ENCODE data around the gene HESX1. TPM values are rescaled to one million over a fixed set of nuclear protein-coding genes. Genes with fewer than 3 reads are reported as not detected.

HESX1 gene
- total RNA-seq (2022) = 0.66 and 1.3 TPM in 2 replicates
- percentile 37 among the genes with signal in this experiment for Bru-seq, nascent RNA
- BruChase-seq, experiment 1, labeled RNA remaining after a 6-hour chase = percentile 36 among the genes with signal in this experiment
- percentile 38 among the genes with signal in this experiment for BruChase-seq, experiment 2, labeled RNA remaining after a 2-hour chase
- long read RNA-seq, partial matches to known transcripts = 1 of 2 reads
- long read RNA-seq, other reads (novel, unspliced or antisense) = 1 of 2 reads

DNA sequence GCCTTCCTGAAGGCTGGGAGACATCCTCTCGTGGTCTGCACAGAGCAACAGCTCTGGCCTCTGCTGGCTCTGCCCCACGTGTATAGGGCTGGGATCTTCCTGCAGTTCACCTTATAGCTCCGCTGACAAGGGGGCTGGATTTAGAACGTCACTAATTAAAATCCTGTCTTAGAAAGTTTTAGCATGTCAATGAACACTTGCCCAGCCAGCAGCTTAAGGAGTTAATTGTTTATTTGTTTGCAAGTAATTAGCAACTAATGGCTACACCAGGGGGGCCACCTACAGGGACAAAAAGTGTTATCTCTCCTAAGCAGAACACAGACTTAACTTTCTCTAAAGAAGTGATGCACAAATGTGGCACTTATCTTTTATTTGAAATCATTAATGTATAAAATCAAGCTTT lies at the start of gene HESX1:
TSS of gene HESX1 (minus strand) at position 84 of the 403 bp plus-strand sequence. CDS start at position 24, 60 bp downstream.
- POLR2A ChIA-PET = interaction anchor here (3.6 kb wide), 1 partner anchor 27 kb away, joined by 11 read pairs; the partner anchor contains the start of gene APPL1
- intact Hi-C loops (cut with micrococcal nuclease) = no loop called here
- Mint-ChIP-seq H3K4me1 (ENCODE audit: insufficient read depth, unreplicated experiment) (peaks cover 6% of the 10 kb centered on the region), H3K4me3 (ENCODE audit: unreplicated experiment) (no peak within 1 kb of the TSS), H3K9me3 (ENCODE audit: unreplicated experiment) (no peaks in the 10 kb centered on the region), H3K27ac (ENCODE audit: low read depth, unreplicated experiment) (no peak within 1 kb of the TSS), H3K36me3 (ENCODE audit: insufficient read depth, unreplicated experiment) (no peaks in the 10 kb centered on the region), H3K27me3 (ENCODE audit: insufficient read depth, unreplicated experiment) (no peaks in the 10 kb centered on the region)
- DNase-seq (ENCODE audit: unreplicated experiment) = no peak
- CTCF ChIA-PET = interaction anchor here (0.6 to 1.1 kb wide), 6 partner anchors 9 to 103 kb away, joined by 3 to 5 read pairs (median 4); no protein-coding TSS in a partner anchor
- no TSS peak for BruUV-seq (replicated peaks)
- TF ChIP-seq, protein P1, sequence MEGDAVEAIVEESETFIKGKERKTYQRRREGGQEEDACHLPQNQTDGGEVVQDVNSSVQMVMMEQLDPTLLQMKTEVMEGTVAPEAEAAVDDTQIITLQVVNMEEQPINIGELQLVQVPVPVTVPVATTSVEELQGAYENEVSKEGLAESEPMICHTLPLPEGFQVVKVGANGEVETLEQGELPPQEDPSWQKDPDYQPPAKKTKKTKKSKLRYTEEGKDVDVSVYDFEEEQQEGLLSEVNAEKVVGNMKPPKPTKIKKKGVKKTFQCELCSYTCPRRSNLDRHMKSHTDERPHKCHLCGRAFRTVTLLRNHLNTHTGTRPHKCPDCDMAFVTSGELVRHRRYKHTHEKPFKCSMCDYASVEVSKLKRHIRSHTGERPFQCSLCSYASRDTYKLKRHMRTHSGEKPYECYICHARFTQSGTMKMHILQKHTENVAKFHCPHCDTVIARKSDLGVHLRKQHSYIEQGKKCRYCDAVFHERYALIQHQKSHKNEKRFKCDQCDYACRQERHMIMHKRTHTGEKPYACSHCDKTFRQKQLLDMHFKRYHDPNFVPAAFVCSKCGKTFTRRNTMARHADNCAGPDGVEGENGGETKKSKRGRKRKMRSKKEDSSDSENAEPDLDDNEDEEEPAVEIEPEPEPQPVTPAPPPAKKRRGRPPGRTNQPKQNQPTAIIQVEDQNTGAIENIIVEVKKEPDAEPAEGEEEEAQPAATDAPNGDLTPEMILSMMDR (IDR thresholded peaks at IDR 0.05; ENCODE audit: unreplicated experiment) = no peak

DNA sequence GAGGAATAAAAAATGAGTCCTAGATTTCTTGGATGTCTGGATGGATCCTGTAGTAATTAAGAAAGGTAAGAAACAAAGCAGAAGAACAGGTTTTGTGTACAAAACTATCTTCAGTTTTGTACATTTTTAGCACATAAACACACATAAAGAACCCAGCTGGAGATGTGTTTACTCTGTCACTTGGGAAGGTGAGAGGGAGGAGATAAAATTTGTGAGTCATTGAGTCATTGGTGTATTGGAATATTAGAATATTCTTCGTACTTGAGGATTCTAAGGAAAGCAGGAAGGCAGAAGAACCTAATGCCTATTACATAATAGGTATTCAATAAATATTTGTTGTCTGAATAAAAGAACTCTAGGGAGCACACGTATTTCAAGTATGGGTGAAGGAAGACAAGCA lies 45.2 kb upstream of the HESX1 start:
- peak overlapping the region; percentile 14 for H3K27ac Mint-ChIP-seq (ENCODE audit: low read depth, unreplicated experiment)
- no TSS peak for BruUV-seq (replicated peaks)
- ChIA-PET POLR2A (no interaction called here), CTCF (interaction anchor here (0.6 to 1.9 kb wide), 2 partner anchors 145 to 268 kb away, joined by 3 to 7 read pairs; no protein-coding TSS in a partner anchor)
- intact Hi-C loops (cut with micrococcal nuclease) = no loop called here
- H3K9me3 Mint-ChIP-seq (ENCODE audit: unreplicated experiment) = no peaks in the 10 kb centered on the region
- H3K4me3 Mint-ChIP-seq (ENCODE audit: unreplicated experiment) = no peak overlapping the region
- peaks cover 85% of the 10 kb centered on the region for H3K36me3 Mint-ChIP-seq (ENCODE audit: insufficient read depth, unreplicated experiment)
- H3K4me1 Mint-ChIP-seq (ENCODE audit: insufficient read depth, unreplicated experiment) = no peaks in the 10 kb centered on the region
- no peaks in the 10 kb centered on the region for H3K27me3 Mint-ChIP-seq (ENCODE audit: insufficient read depth, unreplicated experiment)
- TF ChIP-seq, protein P1 (IDR thresholded peaks at IDR 0.05; ENCODE audit: unreplicated experiment) = no peak
- no peak for DNase-seq (ENCODE audit: unreplicated experiment)

DNA sequence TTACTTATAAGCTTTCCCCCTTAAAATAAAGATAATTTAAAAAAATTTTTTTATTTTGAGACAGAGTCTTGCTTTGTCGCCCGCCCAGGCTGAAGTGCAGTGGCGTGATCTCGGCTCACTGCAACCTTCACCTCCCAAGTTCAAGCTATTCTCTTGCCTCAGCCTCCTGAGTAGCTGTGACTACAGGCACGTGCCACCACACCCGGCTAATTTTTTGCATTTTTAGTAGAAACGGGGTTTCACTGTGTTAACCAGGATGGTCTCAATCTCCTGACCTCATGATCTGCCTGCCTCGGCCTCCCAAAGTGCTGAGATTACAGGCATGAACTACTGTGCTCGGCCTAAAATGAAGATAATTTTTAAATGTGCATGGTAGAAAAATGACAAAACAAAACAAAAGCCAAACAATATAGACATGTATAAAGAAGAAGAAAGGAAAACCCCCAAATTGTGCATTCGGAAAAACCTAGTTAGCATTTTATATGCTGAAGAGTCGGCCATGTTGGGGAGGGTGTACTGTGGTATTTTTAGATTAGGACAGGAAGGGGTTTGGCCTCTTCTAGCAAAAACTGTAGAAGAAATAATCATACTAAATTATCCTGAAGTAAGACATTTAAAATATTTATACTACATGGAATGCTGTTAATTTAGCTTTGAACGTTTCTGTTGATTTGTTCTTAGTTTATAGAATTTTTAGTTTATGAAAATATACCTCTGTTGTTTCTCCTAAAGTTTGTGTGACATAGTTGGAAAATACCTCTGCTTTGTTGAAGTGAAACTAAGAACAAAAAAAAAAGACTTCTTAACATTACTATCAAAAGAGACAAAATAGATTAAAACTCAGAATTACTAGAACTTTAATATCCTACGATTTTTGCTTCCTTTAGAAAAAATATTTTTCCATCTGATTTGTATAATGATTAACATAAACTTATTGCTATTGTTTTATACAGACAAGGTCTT lies 35.1 kb upstream of the HESX1 start:
- DNase-seq (ENCODE audit: unreplicated experiment) = no peak
- intact Hi-C loops (cut with micrococcal nuclease) = no loop called here

More for the DNA sequence above, 35.1 kb upstream of the HESX1 start:
- Mint-ChIP-seq H3K4me3 (ENCODE audit: unreplicated experiment) (no peak overlapping the region), H3K9me3 (ENCODE audit: unreplicated experiment) (no peaks in the 10 kb centered on the region), H3K27ac (ENCODE audit: low read depth, unreplicated experiment) (no peak overlapping the region), H3K4me1 (ENCODE audit: insufficient read depth, unreplicated experiment) (no peaks in the 10 kb centered on the region), H3K36me3 (ENCODE audit: insufficient read depth, unreplicated experiment) (peaks cover 27% of the 10 kb centered on the region), H3K27me3 (ENCODE audit: insufficient read depth, unreplicated experiment) (no peaks in the 10 kb centered on the region)
- ChIA-PET CTCF (no interaction called here), POLR2A (interaction anchor here (1.2 kb wide), 1 partner anchor 33 kb away, joined by 3 read pairs; no protein-coding TSS in a partner anchor)
- TF ChIP-seq, protein P1 (IDR thresholded peaks at IDR 0.05; ENCODE audit: unreplicated experiment) = no peak
- BruUV-seq (replicated peaks) = no TSS peak
